Amygdala (tissue), 56 donors: Measurements from ENCODE around the gene LAT.
A peak's percentile ranks its signal among the peaks of the same experiment; 100 is the strongest.
"Not testable (repeated sequence)": the region's sequence is repeated elsewhere in the genome, so short reads cannot be mapped to it uniquely, and the experiment has no call there.

Experiments
- DNase-seq, 56 donors: peaks; one replicate each; lab custom pipeline; 2025; lab: John Stamatoyannopoulos, UW

Gene LAT

DNA sequence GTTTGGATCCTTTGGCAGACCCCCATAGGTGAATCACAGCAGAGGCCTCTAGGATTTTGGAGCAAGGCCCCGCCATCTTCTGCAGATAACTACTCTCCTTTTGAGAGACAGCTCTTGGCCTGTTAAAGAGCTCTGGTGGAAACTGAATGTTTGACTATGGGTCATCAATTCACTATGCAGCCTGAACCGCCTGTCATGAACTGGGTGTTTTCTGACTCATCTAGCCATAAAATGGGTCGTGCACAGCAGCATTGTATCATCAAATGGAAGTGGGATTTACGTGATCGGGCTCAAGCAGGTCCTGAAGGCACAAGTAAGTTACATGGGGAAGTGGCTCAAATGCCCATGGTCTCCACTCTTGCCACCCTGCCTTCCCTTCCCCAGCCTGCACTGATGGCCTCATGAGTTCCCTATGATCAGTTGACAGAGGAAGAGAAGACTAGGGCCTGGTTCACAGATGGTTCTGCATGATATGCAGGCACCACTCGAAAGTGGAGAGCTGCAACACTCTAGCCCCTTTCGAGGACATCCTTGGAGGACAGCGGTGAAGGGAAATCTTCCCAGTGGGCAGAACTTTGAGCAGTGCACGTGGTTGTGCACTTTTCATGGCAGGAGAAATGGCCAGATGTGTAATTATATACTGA is 19.8 kb downstream of the LAT start:
- not testable (repeated sequence) for DNase-seq

- DNase-seq: peak in 1 of 56 donors; percentile 1
Observed at GRCh38 chr16:29007730-29008593, 23.1 kb downstream of the LAT start.

GRCh38 chr16:29009050-29009837 is 24.4 kb downstream of the LAT start:
- no peak for DNase-seq

- no peak for DNase-seq
Observed at GRCh38 chr16:29009838-29010166, 24.9 kb downstream of the LAT start.

DNA sequence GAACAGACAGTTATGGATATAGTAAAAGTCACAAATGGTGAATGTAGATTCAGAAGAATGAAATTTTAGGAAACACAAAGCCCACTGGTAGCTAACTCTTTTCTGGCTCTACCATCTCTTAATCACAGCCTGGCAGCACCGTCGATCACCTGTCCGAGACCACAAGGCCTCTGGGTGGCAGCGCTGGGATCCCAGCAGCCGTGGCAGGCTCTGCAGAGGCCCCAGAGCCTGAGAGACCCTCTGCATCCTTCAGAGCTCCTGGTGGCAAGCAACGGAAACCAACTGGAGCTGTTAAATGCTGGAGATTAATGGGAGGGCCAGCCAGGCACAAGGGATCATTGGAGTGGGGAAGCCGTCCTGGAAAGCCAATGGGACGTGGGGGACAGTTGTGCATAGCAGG is 26.3 kb downstream of the LAT start:
- no peak for DNase-seq

DNA sequence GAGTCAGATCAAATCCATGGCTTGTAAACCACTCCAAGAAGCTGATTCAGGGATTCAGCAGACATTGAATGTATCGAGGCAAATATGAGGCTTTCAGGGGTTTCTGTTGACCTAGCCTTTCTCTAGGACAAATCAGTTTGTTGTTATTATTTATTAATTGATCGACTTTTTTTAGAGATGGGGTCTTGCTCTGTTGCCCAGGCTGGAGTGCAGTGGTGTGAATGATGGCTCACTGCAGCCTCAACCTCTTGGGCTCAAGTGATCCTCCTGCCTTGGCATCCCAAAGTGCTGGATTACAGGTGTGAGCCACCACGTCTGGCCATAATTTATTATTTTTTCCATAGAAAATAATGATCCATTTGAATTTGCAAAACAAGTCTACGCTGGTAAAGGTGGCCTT is 27.0 kb downstream of the LAT start:
- no peak for DNase-seq

DNA sequence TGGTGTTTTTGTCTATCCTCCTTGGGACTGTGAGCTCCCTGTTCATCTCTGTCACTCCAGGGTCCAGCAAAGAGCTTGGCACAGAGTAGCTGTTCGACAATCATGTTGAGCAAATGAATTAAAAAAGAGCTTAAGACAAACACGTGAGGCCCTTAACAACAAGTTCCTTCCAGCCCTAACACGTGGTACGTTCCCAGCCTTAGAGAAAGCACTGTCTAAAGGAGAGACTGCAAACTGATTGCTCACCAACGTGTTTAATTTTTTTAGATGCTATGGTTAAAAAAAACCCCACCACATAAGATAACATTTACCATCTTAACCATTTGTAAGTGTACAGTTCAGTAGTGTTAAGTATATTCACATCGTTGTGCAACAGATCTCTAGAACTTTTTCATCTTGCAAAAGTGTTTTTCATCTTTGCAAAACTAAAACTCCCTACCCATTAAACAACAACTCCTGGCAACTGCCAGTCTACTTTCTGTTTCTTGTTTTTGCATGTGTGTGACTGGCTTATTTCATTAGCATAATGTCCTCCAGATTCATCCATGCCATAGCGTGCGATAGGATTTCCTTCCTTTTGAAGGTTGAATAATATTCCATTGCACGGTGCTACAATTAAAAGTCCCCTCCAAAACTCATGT is 28.2 kb downstream of the LAT start:
- no peak for DNase-seq

- no peak for DNase-seq
Observed at GRCh38 chr16:29014561-29015069, 29.8 kb downstream of the LAT start.

DNA sequence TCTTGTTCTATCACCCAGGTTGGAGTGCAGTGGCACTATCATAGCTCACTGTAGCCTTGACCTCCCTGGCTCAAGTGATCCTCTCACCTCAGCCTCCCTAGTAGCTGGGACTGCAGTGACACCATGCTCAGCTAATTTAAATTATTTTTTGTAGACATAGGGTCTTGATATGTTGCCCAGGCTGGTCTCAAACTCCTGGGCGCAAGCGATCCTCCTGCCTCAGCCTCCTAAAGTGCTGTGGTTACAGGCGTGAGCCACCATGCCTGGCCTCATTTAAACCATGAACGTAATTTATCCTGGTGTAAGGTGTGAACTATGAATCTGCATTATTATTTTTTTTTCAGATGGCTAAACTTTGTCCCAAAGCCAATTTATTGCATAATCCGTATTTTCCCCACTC is 37.3 kb downstream of the LAT start:
- DNase-seq: no peak

DNA sequence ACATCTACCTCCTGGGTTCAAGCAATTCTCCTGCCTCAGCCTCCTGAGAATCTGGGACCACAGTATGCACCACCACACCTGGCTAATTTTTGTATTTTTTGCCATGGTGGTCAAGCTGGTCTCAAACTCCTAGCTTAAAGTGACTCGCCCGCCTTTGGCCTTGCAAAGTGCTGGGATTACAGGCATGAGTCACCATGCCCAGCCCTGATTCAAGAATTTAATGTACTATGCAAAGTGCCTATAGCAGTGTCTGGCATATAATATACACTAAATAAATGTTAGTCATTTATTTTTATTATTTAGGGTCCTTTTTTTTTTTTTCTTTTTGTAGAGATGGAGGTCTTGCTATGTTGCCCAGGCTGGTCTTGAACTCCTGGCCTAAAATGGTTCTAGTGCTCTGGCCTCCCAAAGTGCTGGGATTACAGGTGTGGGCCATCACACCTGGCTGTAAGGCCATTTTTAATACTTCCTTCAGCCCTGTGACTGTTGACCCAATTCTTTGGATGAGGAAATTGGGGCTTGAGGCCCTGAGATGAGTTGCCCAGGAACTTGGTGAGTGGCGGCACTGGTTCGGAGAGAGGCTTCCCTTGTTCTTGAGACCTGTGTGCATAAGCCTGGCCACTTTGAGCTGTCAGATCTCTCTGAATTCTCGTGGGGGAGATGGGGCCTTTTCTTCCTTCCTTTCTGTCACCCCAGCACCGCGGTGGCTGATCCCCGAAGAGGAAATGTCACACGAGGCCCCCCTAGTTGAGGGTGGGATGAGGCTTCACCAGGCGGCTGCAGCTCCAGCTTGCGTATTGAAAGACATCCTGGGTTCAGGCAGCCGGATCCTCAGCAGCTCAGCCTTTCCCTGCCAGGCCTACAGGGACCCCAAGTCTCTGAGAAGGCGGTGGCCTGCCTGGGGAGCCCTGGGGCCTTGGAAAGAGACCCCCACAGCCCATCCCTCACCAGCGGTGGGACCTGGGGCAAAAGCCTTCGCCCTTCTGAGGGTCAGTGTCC is 38.7 kb downstream of the LAT start:
- no peak for DNase-seq

DNA sequence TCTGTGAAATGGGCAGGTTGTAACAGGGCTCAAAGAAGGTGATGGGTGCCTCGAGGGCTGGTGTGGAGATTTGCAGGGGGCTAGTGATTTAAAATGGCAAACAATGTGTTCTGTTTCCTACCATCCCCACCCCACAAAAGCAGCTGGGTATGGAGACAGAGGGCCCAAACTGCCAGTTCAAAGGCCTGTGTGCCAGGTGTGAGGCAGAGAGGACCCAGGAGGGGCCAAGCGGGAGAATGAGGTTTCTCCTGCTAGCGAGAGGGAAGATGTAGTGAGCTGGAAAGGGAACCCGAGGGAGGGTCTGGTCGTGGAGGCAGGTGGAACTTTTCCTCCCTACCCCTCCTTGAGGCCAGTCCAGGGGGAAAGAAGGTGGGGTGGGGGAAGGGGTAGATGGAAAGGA is 39.4 kb downstream of the LAT start:
- DNase-seq: no peak

- no peak for DNase-seq
Observed at GRCh38 chr16:29025218-29025617, 40.4 kb downstream of the LAT start.

GRCh38 chr16:29025735-29026134 is 40.9 kb downstream of the LAT start:
- DNase-seq: no peak

DNA sequence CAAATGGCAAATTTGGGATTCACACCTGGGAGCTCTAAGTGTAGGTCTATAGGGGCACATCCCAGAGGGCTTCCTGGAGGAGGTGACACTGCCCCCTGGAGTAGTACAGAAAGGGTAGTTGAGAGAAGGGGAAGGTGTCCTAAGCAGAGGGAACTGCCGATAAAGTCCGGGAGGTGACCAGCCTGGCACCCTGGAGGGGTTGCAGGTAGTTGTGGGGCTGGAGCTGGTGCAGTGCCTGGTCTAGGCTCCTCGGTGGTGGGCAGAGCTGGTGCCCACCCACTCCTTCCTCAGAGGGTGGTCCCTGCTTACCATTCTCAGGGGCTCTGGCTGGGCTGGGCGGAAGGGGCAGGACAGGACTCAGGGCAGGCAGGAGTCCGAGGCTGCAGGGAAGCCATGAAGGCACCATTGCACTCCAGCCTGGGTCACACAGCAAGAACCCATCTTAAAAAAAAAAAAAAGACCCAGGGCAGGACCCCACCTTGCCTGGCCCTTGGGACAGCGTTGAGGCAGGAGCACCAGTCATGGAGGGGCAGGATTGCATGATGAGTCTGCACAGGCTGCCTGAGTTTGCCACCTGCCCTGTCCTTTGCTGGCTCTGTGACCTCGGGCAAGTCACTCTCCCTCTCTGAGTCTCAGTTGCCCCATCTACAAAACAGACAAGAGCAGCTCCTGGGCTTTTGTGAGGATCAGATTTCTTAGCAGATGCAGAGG is 43.8 kb downstream of the LAT start:
- DNase-seq: no peak

DNA sequence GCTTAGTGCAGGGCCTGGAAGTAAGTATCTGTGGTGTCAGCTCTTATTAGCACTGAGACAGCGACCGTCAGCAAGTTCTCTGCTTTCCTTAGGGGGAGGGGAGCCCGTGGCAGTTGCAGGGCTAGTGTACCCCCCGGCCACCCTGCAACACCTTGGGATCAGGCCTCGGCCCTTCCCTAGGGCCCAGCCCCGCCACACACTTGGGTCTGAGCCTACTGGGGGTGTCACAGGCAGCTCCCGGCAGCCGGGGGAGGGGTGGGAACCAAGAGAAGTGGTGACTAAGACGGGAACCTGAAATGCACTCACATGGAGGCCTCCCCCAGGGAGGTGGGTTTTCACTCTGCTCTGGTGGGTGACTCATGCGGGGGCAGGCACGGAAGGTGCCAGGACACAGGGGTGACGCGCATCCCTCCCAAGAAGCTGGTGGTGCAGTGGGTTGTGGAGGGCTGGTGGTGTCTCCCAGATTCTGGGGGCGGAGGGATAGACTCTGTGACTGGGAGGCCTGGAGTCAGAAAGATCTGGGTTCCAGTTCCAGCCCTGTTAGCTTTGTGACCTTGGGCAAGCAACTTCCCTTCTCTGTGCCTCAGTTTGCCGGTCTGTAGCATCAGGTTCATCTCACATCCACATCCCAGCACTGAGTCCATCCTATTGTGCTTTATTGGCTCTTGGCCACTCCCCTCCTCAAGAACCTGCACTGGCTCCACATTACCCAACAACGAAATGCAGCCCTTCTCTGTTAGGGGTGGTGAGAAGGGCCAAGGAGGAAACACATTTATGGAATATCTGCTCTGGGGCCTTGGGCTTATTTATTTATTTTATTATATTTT is 44.5 kb downstream of the LAT start:
- DNase-seq: peak in 17 of 56 donors; percentile 1 to 60 (median 8)

DNA sequence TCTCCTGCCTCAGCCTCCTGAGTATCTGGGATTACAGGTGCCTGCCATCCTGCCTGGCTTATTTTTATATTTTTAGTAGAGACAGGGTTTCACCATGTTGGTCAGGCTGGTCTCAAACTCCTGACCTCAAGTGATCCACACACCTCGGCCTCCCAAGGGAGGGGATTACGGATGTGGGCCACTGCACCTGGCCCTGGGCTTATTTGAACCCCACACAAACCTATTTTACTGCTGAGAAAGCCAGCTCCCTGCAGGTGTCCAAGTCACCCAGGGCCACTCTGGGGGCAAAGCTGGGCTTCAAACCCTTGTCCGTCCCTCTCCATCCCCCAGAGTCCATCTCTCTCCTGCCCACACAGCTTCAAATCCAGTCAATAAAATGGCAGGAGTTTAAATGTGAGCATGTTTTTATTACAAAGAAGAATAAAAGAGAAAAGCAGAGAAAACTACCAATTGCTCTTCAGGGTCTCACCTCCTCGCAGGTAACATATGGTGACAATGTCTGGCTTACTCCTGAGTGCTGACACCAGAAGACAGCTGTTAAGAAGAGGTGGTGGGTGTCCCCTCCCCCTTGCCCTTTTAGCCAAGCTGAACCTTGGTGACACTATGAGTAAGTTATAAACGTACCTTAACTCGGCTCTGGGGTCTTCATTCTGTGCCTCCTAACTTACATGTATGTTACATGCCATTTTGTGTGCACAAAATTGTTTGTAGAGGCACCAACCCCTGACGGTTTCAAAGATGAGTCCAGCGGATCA is 45.4 kb downstream of the LAT start:
- DNase-seq: no peak
